Right lobe of liver (tissue), 6 donors: ENCODE results near the gene SEMA5B. TPM values are rescaled to one million over a fixed set of nuclear protein-coding genes. Genes with fewer than 3 reads are reported as not detected.

Source experiments
- ATAC-seq, 4 donors: fragments of 200-7000 bp; cut with Tn5 transposase; one replicate each; pipeline ENCODE4 v1.9.1; 2020; ENCODE audit warnings: mild to moderate bottlenecking in 4 of 4, moderate library complexity in 4 of 4
- DNase-seq, 3 donors: peaks; one replicate each; pipeline ENCODE4 v3.0.0-alpha.2; 2020
- H3K27ac ChIP-seq, 3 donors: fragments of 200-600 bp; one replicate each; pipeline ENCODE4 v1.8.0; 2022
- H3K27me3 ChIP-seq, 2 donors: fragments of 200-600 bp; one replicate each; pipeline ENCODE4 v1.8.0; 2022
- H3K36me3 ChIP-seq, 4 donors: fragments of 200-600 bp; sonication (generic) in 1 of 4; one replicate each; pipeline versions ENCODE4 v1.5.1 to v1.8.0; 2017 to 2022; ENCODE audit warnings: control low read depth in 1 of 4
- H3K4me1 ChIP-seq, 4 donors: fragments of 200-600 bp; sonication (generic) in 1 of 4; one replicate each; pipeline versions ENCODE4 v1.5.1 to v1.8.0; 2017 to 2022; ENCODE audit warnings: control low read depth in 1 of 4
- H3K4me3 ChIP-seq, 3 donors: fragments of 200-600 bp; one replicate each; pipeline ENCODE4 v1.8.0; 2022
- H3K9me3 ChIP-seq, 4 donors: fragments of 200-600 bp; sonication (generic) in 1 of 4; one replicate each; pipeline versions ENCODE4 v1.5.1 to v1.8.0; 2017 to 2022; ENCODE audit warnings: control low read depth in 1 of 4
- CTCF ChIP-seq, 4 donors: fragments of 200-600 bp in 3 of 4; fragments of 450-650 bp in 1 of 4; IDR thresholded peaks; one replicate each; pipeline versions ENCODE4 v1.5.1 to v1.8.0; 2016 to 2022; ENCODE audit warnings: antibody characterized with exemption in 4 of 4, mild to moderate bottlenecking in 2 of 4
- POLR2A ChIP-seq: fragments of 450-650 bp; IDR thresholded peaks from one replicate; pipeline ENCODE4 v1.6.1; 2017; ENCODE audit warnings: antibody characterized with exemption, mild to moderate bottlenecking
- WGBS: methylation state at CpG from one replicate; pipeline ENCODE4 v1.1.6; 2018; ENCODE audit warnings: low coverage, low lambda C conversion rate; ENCODE audit not compliant: insufficient coverage; ENCODE audit errors: missing lambda C conversion rate; 5-methylcytosine and 5-hydroxymethylcytosine counted together
- intact Hi-C, 2 donors: fragments of 100-400 bp; cut with DNase I; formaldehyde crosslinking; loops; one replicate each; pipeline versions ENCODE4 v1.11.2 to v1.14.1; 2022
- total RNA-seq, 6 experiments: library from RNA; depleted of rRNA in 2 of 6; stranded (reverse); fragments of >200 nt in 2 of 6; fragmentation: NEBNext Ultra II Directional in 3 of 6; extraction: Animal tissue kit (Norgen Biotek cat#: 25700) in 3 of 6; gene quantifications; one replicate each; pipeline versions ENCODE4 v1.1.0 to v1.2.4, GENCODE V29; 2016 to 2023
- donor health status: DM: no; HTN: yes; CAD: no.
- donor health status: DM: no; HTN: no; CAD: no.
- donor health status: DM: no; HTN: no; CAD: no.
- donor health status: DM: no; HTN: yes; CAD: no.
- donor health status: DM: no; HTN: yes; CAD: no.

SEMA5B gene
- total RNA-seq, 6 experiments from 2014 or later, result 0.12 to 0.65 (median 0.25) TPM

DNA sequence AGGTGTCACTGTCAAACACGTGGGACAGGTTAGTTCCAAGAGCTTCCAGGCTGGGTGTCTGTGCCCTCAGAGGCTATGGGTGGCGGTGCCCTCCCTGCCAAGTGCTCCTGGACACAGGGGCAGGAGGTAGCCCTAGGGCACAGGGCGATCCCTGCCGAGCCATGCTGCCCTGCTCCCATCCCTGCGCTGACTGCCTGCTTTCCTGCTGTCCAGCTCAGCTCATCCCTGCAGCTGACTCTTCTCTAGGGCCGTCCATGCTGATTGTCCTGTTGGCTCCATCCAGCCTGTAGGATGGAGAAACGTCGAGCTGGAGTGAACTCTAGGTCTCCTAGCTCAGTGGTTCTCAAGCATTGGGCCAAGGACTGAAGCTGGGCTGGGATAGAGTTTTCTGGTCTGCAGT is 42.9 kb upstream of the SEMA5B start:
- intact Hi-C loops, result no loop called here
- no peaks in the 10 kb centered on the region for H3K36me3 ChIP-seq
- H3K9me3 ChIP-seq, result no peaks in the 10 kb centered on the region
- DNase-seq (peak; percentile 71 to 95 (median 94)), ATAC-seq (peak; percentile 29 to 63 (median 61))
- H3K4me1 ChIP-seq, result peaks cover 2 to 46% (median 23%) of the 10 kb centered on the region in 4 donors
- peak overlapping the region in 1 of 3 donors; percentile 86 for H3K27ac ChIP-seq
- H3K27me3 ChIP-seq, result no peaks in the 10 kb centered on the region
- H3K4me3 ChIP-seq, result peak overlapping the region in 2 of 3 donors; percentile 25 to 99
- WGBS, result 4% methylated on average over 3 of the region's 8 CpGs
- TF ChIP-seq CTCF (IDR thresholded peaks at IDR 0.05), result no peak
- no peak for TF ChIP-seq POLR2A

- DNase-seq, result peak; percentile 41 to 80 (median 76)
- TF ChIP-seq CTCF (IDR thresholded peaks at IDR 0.05) (no peak), POLR2A (no peak)
Measured at GRCh38 chr3:123068601-123069381, 41.2 kb upstream of the SEMA5B start.

GRCh38 chr3:123067689-123068600 is 40.4 kb upstream of the SEMA5B start:
- DNase-seq, result peak; percentile 78 to 92 (median 90)
- H3K4me1 ChIP-seq, result peaks cover 2 to 35% (median 20%) of the 10 kb centered on the region in 4 donors
- intact Hi-C loops, result no loop called here
- H3K36me3 ChIP-seq, result no peaks in the 10 kb centered on the region
- TF ChIP-seq POLR2A, result peak; percentile 77
- no peak for TF ChIP-seq CTCF (IDR thresholded peaks at IDR 0.05)
- no peaks in the 10 kb centered on the region for H3K27me3 ChIP-seq
- WGBS, result 24% methylated on average over 5 of the region's 24 CpGs
- peak; percentile 60 to 79 (median 66) for ATAC-seq
- H3K27ac ChIP-seq, result peak overlapping the region; percentile 76 to 86 (median 83)
- peak overlapping the region; percentile 93 to 99 (median 95) for H3K4me3 ChIP-seq
- no peaks in the 10 kb centered on the region for H3K9me3 ChIP-seq

More at GRCh38 chr3:123068601-123069381, 41.2 kb upstream of the SEMA5B start:
- intact Hi-C loops, result no loop called here
- peak overlapping the region; percentile 68 to 86 (median 83) for H3K27ac ChIP-seq
- H3K4me1 ChIP-seq, result peaks cover 2 to 35% (median 20%) of the 10 kb centered on the region in 4 donors
- ATAC-seq, result peak; percentile 52 to 70 (median 62)
- H3K9me3 ChIP-seq, result no peaks in the 10 kb centered on the region
- peak overlapping the region; percentile 93 to 99 (median 95) for H3K4me3 ChIP-seq
- 19% methylated on average over 12 of the region's 12 CpGs for WGBS
- no peaks in the 10 kb centered on the region for H3K36me3 ChIP-seq
- no peaks in the 10 kb centered on the region for H3K27me3 ChIP-seq

GRCh38 chr3:123066896-123067688 is 39.5 kb upstream of the SEMA5B start, which contains the start of gene PDIA5:
Gene PDIA5 (plus strand): TSS chr3:123067025. CDS start chr3:123067165, 140 bp downstream.
- peak; percentile 69 to 81 (median 76) for ATAC-seq

More at GRCh38 chr3:123066896-123067688, 39.5 kb upstream of the SEMA5B start, which contains the start of gene PDIA5:
- peak; percentile 95 to 96 (median 96) for DNase-seq
- Histone ChIP-seq H3K4me1 (peaks cover 2 to 30% (median 17%) of the 10 kb centered on the region in 4 donors), H3K9me3 (no peaks in the 10 kb centered on the region), H3K4me3 (peak within 1 kb of the TSS; percentile 93 to 99 (median 95)), H3K36me3 (no peaks in the 10 kb centered on the region), H3K27ac (peak within 1 kb of the TSS; percentile 76 to 86 (median 83)), H3K27me3 (no peaks in the 10 kb centered on the region)
- intact Hi-C loops, result no loop called here
- no peak for TF ChIP-seq CTCF (IDR thresholded peaks at IDR 0.05)
- TF ChIP-seq POLR2A, result peak; percentile 95
- 0% methylated on average over 18 of the region's 72 CpGs for WGBS
